ENCODE results near the gene NMUR1.

The NMUR1 gene

DNA sequence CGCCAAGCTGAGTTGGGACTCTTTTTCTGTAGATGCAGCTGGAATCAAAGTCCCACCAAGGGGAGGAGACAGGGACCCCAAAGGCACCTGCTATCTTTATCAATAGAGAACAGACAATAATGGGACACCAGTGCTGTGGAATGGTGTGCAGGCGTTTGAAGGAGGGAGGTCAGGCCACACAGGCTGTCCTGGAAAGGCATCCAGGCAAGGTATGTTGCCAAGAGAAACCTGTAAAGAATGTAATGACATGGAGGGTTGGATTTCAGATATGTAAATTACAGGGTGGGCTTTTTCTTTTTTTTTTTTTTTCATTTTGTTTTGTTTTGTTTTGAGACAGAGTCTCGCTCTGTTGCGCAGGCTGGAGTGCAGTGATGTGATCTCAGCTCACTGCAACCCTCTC, 9.7 kb upstream of the NMUR1 start:
- Histone ChIP-seq H3K4me3 (ENCODE audit: low read length in 2 of 2) (no peak overlapping the region), H3K27ac (ENCODE audit: low read depth in 2 of 2, low read length in 2 of 2) (no peak overlapping the region), H3K9ac (ENCODE audit: low read depth in 1 of 2, low read length in 2 of 2) (no peak overlapping the region), H3K9me3 (ENCODE audit: control insufficient read depth in 2 of 2, low read length in 2 of 2) (no peaks in the 10 kb centered on the region), H3K4me1 (ENCODE audit: control insufficient read depth in 2 of 2, insufficient read depth in 2 of 2, low read length in 2 of 2) (no peaks in the 10 kb centered on the region), H3K36me3 (ENCODE audit: control insufficient read depth in 2 of 2, insufficient read depth in 2 of 2, low read length in 2 of 2) (no peaks in the 10 kb centered on the region), H3K27me3 (ENCODE audit: control insufficient read depth in 2 of 2, insufficient read depth in 2 of 2, low read length in 2 of 2) (no peaks in the 10 kb centered on the region)

DNA sequence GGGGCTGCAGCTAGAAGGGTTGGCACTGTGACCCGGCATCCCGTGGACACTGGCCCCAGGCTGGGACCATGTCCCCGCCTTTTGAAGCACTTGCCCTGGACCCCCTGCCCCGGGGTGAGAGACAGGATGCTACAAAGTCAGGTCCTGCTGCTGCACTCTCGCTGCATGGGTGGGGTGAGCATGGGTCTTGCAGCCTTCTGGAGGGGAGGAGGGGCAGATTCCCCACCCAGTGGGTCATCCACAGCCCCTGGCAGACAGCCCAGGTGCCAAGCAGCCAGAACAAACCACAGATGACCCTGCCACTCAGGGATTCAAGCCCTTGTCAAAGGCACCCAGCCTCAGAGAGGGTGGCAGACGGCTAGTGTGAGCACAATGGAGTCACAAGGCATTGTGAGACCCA, 5.7 kb upstream of the NMUR1 start:
- Histone ChIP-seq H3K27me3 (ENCODE audit: control insufficient read depth in 2 of 2, insufficient read depth in 2 of 2, low read length in 2 of 2) (no peaks in the 10 kb centered on the region), H3K9ac (ENCODE audit: low read depth in 1 of 2, low read length in 2 of 2) (no peak overlapping the region), H3K9me3 (ENCODE audit: control insufficient read depth in 2 of 2, low read length in 2 of 2) (no peaks in the 10 kb centered on the region), H3K4me1 (ENCODE audit: control insufficient read depth in 2 of 2, insufficient read depth in 2 of 2, low read length in 2 of 2) (no peaks in the 10 kb centered on the region), H3K36me3 (ENCODE audit: control insufficient read depth in 2 of 2, insufficient read depth in 2 of 2, low read length in 2 of 2) (no peaks in the 10 kb centered on the region), H3K4me3 (ENCODE audit: low read length in 2 of 2) (no peak overlapping the region), H3K27ac (ENCODE audit: low read depth in 2 of 2, low read length in 2 of 2) (no peak overlapping the region)

DNA sequence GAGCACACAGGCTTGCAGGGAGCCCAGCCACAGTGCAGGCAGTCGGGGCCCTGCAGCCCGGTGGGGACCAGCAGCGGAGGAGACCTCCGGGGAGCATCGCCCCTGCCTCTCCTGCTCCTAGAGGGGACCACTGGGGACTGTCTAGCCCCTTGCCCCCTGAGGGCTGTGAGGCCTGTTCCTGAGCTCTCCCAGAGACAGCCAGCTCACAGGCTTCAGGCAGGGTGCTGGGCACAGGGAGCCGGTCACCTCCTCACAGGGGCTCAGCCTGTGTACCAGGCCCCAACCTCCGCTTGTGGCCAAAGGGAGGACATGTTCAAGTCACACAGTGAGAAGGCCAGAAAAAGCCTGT, 3.5 kb upstream of the NMUR1 start:
- Histone ChIP-seq H3K9ac (ENCODE audit: low read depth in 1 of 2, low read length in 2 of 2) (no peak overlapping the region), H3K4me3 (ENCODE audit: low read length in 2 of 2) (no peak overlapping the region), H3K4me1 (ENCODE audit: control insufficient read depth in 2 of 2, insufficient read depth in 2 of 2, low read length in 2 of 2) (peaks cover 0 to 7% of the 10 kb centered on the region in 2 donors), H3K27me3 (ENCODE audit: control insufficient read depth in 2 of 2, insufficient read depth in 2 of 2, low read length in 2 of 2) (peaks cover 0 to 7% of the 10 kb centered on the region in 2 donors), H3K27ac (ENCODE audit: low read depth in 2 of 2, low read length in 2 of 2) (no peak overlapping the region), H3K36me3 (ENCODE audit: control insufficient read depth in 2 of 2, insufficient read depth in 2 of 2, low read length in 2 of 2) (no peaks in the 10 kb centered on the region), H3K9me3 (ENCODE audit: control insufficient read depth in 2 of 2, low read length in 2 of 2) (no peaks in the 10 kb centered on the region)

DNA sequence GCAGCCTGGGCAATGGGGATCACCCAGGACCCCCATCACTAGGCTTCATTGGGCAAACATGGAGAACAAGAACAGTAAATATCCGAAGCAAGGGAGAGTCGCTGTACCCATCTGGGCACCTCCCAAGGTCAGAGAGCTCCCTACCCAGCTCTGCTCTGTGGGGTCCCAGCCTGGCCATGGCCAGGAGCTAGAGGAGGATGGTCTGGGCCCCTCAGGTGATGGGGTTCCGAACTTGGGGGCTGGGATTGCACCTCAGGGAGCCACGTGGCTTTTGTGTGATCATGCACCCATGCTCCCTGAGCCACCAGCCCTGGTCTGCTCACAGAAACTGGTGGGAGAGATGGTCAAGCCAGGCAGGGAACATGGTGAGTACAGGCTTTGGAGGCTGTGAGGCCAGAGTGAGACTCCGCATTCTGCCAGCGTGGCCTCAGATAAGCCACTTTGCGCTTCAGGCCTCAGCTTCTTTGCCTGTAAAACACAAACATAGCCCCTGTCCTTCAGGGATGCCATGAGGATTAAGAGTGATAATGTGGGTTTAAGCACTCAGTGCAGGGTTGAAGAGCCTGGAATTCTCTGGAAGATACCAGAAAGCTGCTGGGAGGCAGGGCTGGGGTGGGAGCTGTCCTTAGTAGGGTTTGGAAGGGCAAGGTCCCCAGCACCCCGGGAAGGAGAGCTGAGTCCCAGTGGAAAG, 3.0 kb upstream of the NMUR1 start:
- H3K9me3 ChIP-seq (ENCODE audit: control insufficient read depth in 2 of 2, low read length in 2 of 2): no peaks in the 10 kb centered on the region
- H3K36me3 ChIP-seq (ENCODE audit: control insufficient read depth in 2 of 2, insufficient read depth in 2 of 2, low read length in 2 of 2): no peaks in the 10 kb centered on the region

DNA sequence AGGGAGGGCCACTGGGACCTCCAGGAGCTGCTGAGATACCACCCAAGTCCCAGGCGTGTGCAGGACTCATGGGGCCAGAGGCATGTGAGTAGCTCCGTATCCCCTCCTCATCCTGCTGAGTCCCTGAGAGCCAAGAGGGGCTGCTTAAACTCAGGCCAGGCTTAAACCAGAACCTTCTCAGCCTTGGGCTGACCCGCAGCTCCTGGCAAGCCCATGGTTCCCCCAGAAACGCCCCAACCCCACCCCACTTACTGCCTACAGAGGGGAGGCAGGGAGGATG, 2.5 kb upstream of the NMUR1 start:
- Histone ChIP-seq H3K4me1 (ENCODE audit: control insufficient read depth in 2 of 2, insufficient read depth in 2 of 2, low read length in 2 of 2) (peaks cover 0 to 9% of the 10 kb centered on the region in 2 donors), H3K27ac (ENCODE audit: low read depth in 2 of 2, low read length in 2 of 2) (no peak overlapping the region), H3K27me3 (ENCODE audit: control insufficient read depth in 2 of 2, insufficient read depth in 2 of 2, low read length in 2 of 2) (peaks cover 0 to 7% of the 10 kb centered on the region in 2 donors), H3K4me3 (ENCODE audit: low read length in 2 of 2) (no peak overlapping the region), H3K9me3 (ENCODE audit: control insufficient read depth in 2 of 2, low read length in 2 of 2) (no peaks in the 10 kb centered on the region), H3K9ac (ENCODE audit: low read depth in 1 of 2, low read length in 2 of 2) (no peak overlapping the region), H3K36me3 (ENCODE audit: control insufficient read depth in 2 of 2, insufficient read depth in 2 of 2, low read length in 2 of 2) (no peaks in the 10 kb centered on the region)

More for the DNA sequence above, 3.0 kb upstream of the NMUR1 start:
- no peak overlapping the region for H3K9ac ChIP-seq (ENCODE audit: low read depth in 1 of 2, low read length in 2 of 2)
- peaks cover 0 to 7% of the 10 kb centered on the region in 2 donors for H3K27me3 ChIP-seq (ENCODE audit: control insufficient read depth in 2 of 2, insufficient read depth in 2 of 2, low read length in 2 of 2)
- no peak overlapping the region for H3K4me3 ChIP-seq (ENCODE audit: low read length in 2 of 2)
- H3K4me1 ChIP-seq (ENCODE audit: control insufficient read depth in 2 of 2, insufficient read depth in 2 of 2, low read length in 2 of 2): peaks cover 0 to 9% of the 10 kb centered on the region in 2 donors
- no peak overlapping the region for H3K27ac ChIP-seq (ENCODE audit: low read depth in 2 of 2, low read length in 2 of 2)

DNA sequence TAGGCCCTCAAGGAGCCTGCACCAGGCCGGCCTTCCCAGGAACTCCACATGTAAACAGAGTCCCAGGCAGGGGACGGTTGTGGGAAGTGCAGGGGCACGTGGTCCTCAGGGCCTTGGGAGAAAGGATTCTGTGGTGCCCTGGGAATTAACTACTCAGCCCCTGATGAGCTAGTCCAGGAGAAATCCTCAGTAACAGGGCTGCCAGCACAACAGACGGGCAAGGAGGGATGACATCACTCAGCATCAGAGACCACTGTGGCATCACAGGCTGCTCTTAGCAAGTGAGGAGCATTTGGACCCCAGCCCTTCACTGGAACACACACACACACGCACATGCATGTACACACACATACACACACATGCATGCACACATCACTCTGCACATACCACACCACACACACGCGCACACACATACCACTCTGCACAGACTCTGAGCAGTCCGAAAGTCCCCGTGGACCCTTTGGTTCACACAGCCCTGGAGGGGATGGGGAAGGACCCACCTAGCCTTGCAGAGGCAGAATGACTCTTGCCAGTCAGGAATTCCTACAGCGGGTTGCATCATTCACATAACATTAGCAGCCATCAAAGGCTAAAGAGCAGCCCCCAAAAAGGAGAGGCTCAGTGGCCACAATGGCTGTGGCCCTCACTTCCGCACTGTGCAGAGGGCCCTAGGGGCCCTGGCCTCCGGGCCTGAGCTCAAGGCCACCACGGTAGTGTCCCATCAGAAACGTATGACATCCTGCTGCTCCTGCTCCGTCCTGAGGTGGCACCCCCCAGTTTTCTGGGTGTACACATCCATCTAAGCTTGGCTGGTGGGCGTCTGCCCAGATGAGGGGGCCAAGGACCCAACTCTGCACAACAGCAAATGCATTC, 1.9 kb upstream of the NMUR1 start:
- no peaks in the 10 kb centered on the region for H3K9me3 ChIP-seq (ENCODE audit: control insufficient read depth in 2 of 2, low read length in 2 of 2)
- no peaks in the 10 kb centered on the region for H3K36me3 ChIP-seq (ENCODE audit: control insufficient read depth in 2 of 2, insufficient read depth in 2 of 2, low read length in 2 of 2)
- peaks cover 0 to 9% of the 10 kb centered on the region in 2 donors for H3K4me1 ChIP-seq (ENCODE audit: control insufficient read depth in 2 of 2, insufficient read depth in 2 of 2, low read length in 2 of 2)
- peaks cover 0 to 7% of the 10 kb centered on the region in 2 donors for H3K27me3 ChIP-seq (ENCODE audit: control insufficient read depth in 2 of 2, insufficient read depth in 2 of 2, low read length in 2 of 2)
- H3K27ac ChIP-seq (ENCODE audit: low read depth in 2 of 2, low read length in 2 of 2): no peak overlapping the region
- H3K4me3 ChIP-seq (ENCODE audit: low read length in 2 of 2): no peak overlapping the region
- H3K9ac ChIP-seq (ENCODE audit: low read depth in 1 of 2, low read length in 2 of 2): no peak overlapping the region

DNA sequence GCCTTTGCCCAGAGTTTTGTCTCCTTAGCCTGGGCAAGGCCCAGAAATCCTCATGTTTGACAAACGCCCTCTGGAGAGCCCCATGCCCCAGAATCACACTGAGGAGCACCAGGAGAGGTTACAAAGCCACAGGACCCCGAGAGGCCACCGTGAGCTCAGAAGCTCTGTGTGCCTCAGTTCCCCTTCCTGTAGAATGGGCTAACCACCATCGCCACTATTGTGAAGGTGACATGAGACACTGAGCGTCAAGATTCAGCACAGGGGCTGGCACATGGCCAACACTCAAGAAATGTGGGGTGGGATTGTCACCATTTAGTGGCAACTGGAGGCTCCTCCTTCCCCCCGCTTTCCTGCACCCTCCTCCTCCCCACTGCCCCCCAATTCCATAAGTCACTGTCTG, 1.2 kb upstream of the NMUR1 start:
- H3K4me3 ChIP-seq (ENCODE audit: low read length in 2 of 2): no peak overlapping the region
- H3K36me3 ChIP-seq (ENCODE audit: control insufficient read depth in 2 of 2, insufficient read depth in 2 of 2, low read length in 2 of 2): no peaks in the 10 kb centered on the region
- H3K27me3 ChIP-seq (ENCODE audit: control insufficient read depth in 2 of 2, insufficient read depth in 2 of 2, low read length in 2 of 2): peaks cover 0 to 7% of the 10 kb centered on the region in 2 donors
- H3K9ac ChIP-seq (ENCODE audit: low read depth in 1 of 2, low read length in 2 of 2): no peak overlapping the region
- H3K27ac ChIP-seq (ENCODE audit: low read depth in 2 of 2, low read length in 2 of 2): no peak overlapping the region
- H3K4me1 ChIP-seq (ENCODE audit: control insufficient read depth in 2 of 2, insufficient read depth in 2 of 2, low read length in 2 of 2): peaks cover 0 to 9% of the 10 kb centered on the region in 2 donors
- H3K9me3 ChIP-seq (ENCODE audit: control insufficient read depth in 2 of 2, low read length in 2 of 2): no peaks in the 10 kb centered on the region

DNA sequence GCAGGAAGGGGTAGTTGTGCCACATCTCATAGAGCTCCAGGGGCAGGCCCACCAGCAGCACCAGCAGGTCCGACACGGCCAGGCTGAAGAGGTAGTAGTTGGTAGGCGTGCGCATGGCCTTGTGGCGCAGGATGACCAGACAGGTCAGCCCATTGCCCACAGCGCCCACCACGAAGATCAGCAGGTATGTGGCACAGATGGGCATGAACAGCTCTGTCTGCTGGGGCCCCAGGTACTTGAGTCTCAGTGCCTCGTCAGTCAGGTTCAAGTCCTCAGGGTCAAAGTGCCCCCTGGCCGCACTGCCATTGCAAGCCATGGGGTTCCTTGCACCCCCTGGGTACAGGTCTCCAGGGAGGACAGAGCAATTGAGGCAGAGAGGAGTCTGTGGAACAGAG, 1.6 kb downstream of the NMUR1 start:
- Histone ChIP-seq H3K27me3 (ENCODE audit: control insufficient read depth in 2 of 2, insufficient read depth in 2 of 2, low read length in 2 of 2) (peaks cover 0 to 7% of the 10 kb centered on the region in 2 donors), H3K27ac (ENCODE audit: low read depth in 2 of 2, low read length in 2 of 2) (no peak overlapping the region), H3K9ac (ENCODE audit: low read depth in 1 of 2, low read length in 2 of 2) (no peak overlapping the region), H3K4me1 (ENCODE audit: control insufficient read depth in 2 of 2, insufficient read depth in 2 of 2, low read length in 2 of 2) (peaks cover 3 to 9% of the 10 kb centered on the region in 2 donors), H3K9me3 (ENCODE audit: control insufficient read depth in 2 of 2, low read length in 2 of 2) (no peaks in the 10 kb centered on the region), H3K4me3 (ENCODE audit: low read length in 2 of 2) (no peak overlapping the region), H3K36me3 (ENCODE audit: control insufficient read depth in 2 of 2, insufficient read depth in 2 of 2, low read length in 2 of 2) (no peaks in the 10 kb centered on the region)

DNA sequence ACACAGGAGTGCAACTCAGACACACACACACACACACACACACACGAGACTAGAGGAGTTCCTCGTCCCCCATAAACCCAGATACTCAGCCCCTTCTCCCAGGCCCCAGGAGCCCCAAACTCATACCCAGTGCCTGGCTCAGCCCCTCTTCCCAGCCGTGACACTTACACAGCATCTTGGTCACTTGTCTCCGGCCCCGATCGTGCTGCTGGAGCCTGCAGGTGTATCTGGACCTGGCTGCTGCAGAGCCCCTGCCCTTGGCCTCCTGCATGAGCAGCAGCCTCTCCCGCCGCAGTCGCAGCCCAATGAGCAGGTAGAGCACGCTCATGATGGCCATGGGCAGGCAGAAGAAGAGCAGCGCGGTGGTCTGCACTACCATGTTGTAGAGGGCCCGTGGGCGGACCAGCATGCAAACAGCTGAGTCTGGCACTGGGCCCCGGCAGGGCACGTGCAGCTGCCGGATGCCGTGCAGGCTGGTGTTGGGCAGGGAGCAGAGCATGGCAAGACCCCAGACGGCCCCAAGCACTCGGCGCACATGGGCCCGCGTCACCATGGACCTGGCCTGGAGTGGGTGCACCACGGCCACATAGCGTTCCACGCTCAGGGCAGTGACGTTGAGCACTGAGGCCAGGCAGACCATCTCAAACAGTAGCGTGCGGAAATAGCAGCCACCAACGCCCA, 2.1 kb downstream of the NMUR1 start:
- Histone ChIP-seq H3K4me1 (ENCODE audit: control insufficient read depth in 2 of 2, insufficient read depth in 2 of 2, low read length in 2 of 2) (peaks cover 4 to 9% of the 10 kb centered on the region in 2 donors), H3K27ac (ENCODE audit: low read depth in 2 of 2, low read length in 2 of 2) (no peak overlapping the region), H3K4me3 (ENCODE audit: low read length in 2 of 2) (no peak overlapping the region)

DNA sequence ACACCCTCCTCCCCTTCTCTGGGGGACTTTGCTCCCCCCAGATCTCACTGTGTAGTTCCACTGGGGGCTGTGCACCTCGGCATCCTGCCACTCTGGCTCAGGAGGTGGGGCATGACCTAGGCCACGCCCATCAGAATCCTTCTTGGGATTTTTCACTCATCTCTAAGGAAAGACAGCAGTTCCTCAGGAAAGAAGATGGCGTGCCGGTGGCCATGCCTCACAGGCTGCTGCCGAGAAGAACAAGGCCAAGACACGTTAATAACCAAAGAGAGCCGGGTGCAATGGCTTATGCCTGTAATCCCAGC, 3.2 kb downstream of the NMUR1 start:
- Histone ChIP-seq H3K9me3 (ENCODE audit: control insufficient read depth in 2 of 2, low read length in 2 of 2) (no peaks in the 10 kb centered on the region), H3K4me3 (ENCODE audit: low read length in 2 of 2) (no peak overlapping the region), H3K4me1 (ENCODE audit: control insufficient read depth in 2 of 2, insufficient read depth in 2 of 2, low read length in 2 of 2) (peaks cover 4 to 9% of the 10 kb centered on the region in 2 donors), H3K27ac (ENCODE audit: low read depth in 2 of 2, low read length in 2 of 2) (no peak overlapping the region), H3K36me3 (ENCODE audit: control insufficient read depth in 2 of 2, insufficient read depth in 2 of 2, low read length in 2 of 2) (no peaks in the 10 kb centered on the region), H3K9ac (ENCODE audit: low read depth in 1 of 2, low read length in 2 of 2) (no peak overlapping the region), H3K27me3 (ENCODE audit: control insufficient read depth in 2 of 2, insufficient read depth in 2 of 2, low read length in 2 of 2) (peaks cover 0 to 7% of the 10 kb centered on the region in 2 donors)

More for the DNA sequence above, 2.1 kb downstream of the NMUR1 start:
- no peaks in the 10 kb centered on the region for H3K36me3 ChIP-seq (ENCODE audit: control insufficient read depth in 2 of 2, insufficient read depth in 2 of 2, low read length in 2 of 2)
- H3K27me3 ChIP-seq (ENCODE audit: control insufficient read depth in 2 of 2, insufficient read depth in 2 of 2, low read length in 2 of 2): peaks cover 0 to 7% of the 10 kb centered on the region in 2 donors
- H3K9ac ChIP-seq (ENCODE audit: low read depth in 1 of 2, low read length in 2 of 2): no peak overlapping the region
- H3K9me3 ChIP-seq (ENCODE audit: control insufficient read depth in 2 of 2, low read length in 2 of 2): no peaks in the 10 kb centered on the region
